Stimulated activated CD4-positive, alpha-beta T cell treated with anti-CD3 and anti-CD28 coated beads, Interleukin-4, amount 100 ng/mL, for 24 hours (primary cell): ENCODE measurements around the gene ADGRB3.
"Not testable (repeated sequence)": the region's sequence is repeated elsewhere in the genome, so short reads cannot be mapped to it uniquely, and the experiment has no call there.

Experiments used
- DNase-seq: peaks from one replicate; pipeline ENCODE4 v3.0.0-alpha.2; 2020

The ADGRB3 gene

GRCh38 chr6:69284176-69284730 lies 649.2 kb downstream of the ADGRB3 start:
- DNase-seq: no peak

GRCh38 chr6:69285054-69285453 lies 650.0 kb downstream of the ADGRB3 start:
- no peak for DNase-seq

- no peak for DNase-seq
These were observed 651.2 kb downstream of the ADGRB3 start for GRCh38 chr6:69286331-69286730.

- not testable (repeated sequence) for DNase-seq
These were observed 653.1 kb downstream of the ADGRB3 start for GRCh38 chr6:69288198-69288597.

- no peak for DNase-seq
These were observed 654.8 kb downstream of the ADGRB3 start for GRCh38 chr6:69289689-69290495.

- no peak for DNase-seq
These were observed 658.4 kb downstream of the ADGRB3 start for GRCh38 chr6:69293471-69293870.

- DNase-seq: no peak
These were observed 659.3 kb downstream of the ADGRB3 start for GRCh38 chr6:69294407-69294806.

GRCh38 chr6:69294862-69295261 lies 659.8 kb downstream of the ADGRB3 start:
- DNase-seq: no peak

- no peak for DNase-seq
These were observed 668.3 kb downstream of the ADGRB3 start for GRCh38 chr6:69303382-69303781.

- DNase-seq: no peak
These were observed 670.4 kb downstream of the ADGRB3 start for GRCh38 chr6:69305456-69305855.

GRCh38 chr6:69308584-69308983 lies 673.5 kb downstream of the ADGRB3 start:
- DNase-seq: no peak

- DNase-seq: no peak
These were observed 676.8 kb downstream of the ADGRB3 start for GRCh38 chr6:69311888-69312287.

GRCh38 chr6:69314001-69314400 lies 678.9 kb downstream of the ADGRB3 start:
- DNase-seq: no peak

- no peak for DNase-seq
These were observed 679.4 kb downstream of the ADGRB3 start for GRCh38 chr6:69314531-69314930.

- DNase-seq: no peak
These were observed 696.8 kb downstream of the ADGRB3 start for GRCh38 chr6:69331886-69332285.

GRCh38 chr6:69337311-69337710 lies 702.2 kb downstream of the ADGRB3 start:
- DNase-seq: no peak

GRCh38 chr6:69338431-69339162 lies 703.5 kb downstream of the ADGRB3 start:
- no peak for DNase-seq

GRCh38 chr6:69339163-69339550 lies 704.1 kb downstream of the ADGRB3 start:
- DNase-seq: no peak

- no peak for DNase-seq
These were observed 705.1 kb downstream of the ADGRB3 start for GRCh38 chr6:69340196-69340595.

- DNase-seq: no peak
These were observed 708.8 kb downstream of the ADGRB3 start for GRCh38 chr6:69343851-69344250.

GRCh38 chr6:69349771-69350170 lies 714.7 kb downstream of the ADGRB3 start:
- DNase-seq: no peak

GRCh38 chr6:69362209-69362608 lies 727.1 kb downstream of the ADGRB3 start:
- no peak for DNase-seq

GRCh38 chr6:69366831-69367230 lies 731.7 kb downstream of the ADGRB3 start:
- no peak for DNase-seq

GRCh38 chr6:69368613-69369012 lies 733.5 kb downstream of the ADGRB3 start:
- no peak for DNase-seq
